NCI-H2196 (cell line): Measurements from ENCODE around the gene TGFB3.
A peak's percentile ranks its signal among the peaks of the same experiment; 100 is the strongest.

Experiments
- DNase-seq: peaks from one replicate; lab custom pipeline; 2025; ENCODE audit not compliant: unreplicated experiment; lab: John Stamatoyannopoulos, UW

Gene TGFB3

GRCh38 chr14:75909630-75910029, 72.2 kb downstream of the TGFB3 start:
- peak; percentile 34 for DNase-seq
